NCI-H2081 (cell line): ENCODE measurements around the gene MYO1E.
A peak's percentile ranks its signal among the peaks of the same experiment; 100 is the strongest.
"Not testable (repeated sequence)": the region's sequence is repeated elsewhere in the genome, so short reads cannot be mapped to it uniquely, and the experiment has no call there.

ENCODE experiments used
- DNase-seq, 2 experiments: peaks; one replicate each; lab custom pipeline; 2025; lab: John Stamatoyannopoulos, UW

MYO1E gene

DNA sequence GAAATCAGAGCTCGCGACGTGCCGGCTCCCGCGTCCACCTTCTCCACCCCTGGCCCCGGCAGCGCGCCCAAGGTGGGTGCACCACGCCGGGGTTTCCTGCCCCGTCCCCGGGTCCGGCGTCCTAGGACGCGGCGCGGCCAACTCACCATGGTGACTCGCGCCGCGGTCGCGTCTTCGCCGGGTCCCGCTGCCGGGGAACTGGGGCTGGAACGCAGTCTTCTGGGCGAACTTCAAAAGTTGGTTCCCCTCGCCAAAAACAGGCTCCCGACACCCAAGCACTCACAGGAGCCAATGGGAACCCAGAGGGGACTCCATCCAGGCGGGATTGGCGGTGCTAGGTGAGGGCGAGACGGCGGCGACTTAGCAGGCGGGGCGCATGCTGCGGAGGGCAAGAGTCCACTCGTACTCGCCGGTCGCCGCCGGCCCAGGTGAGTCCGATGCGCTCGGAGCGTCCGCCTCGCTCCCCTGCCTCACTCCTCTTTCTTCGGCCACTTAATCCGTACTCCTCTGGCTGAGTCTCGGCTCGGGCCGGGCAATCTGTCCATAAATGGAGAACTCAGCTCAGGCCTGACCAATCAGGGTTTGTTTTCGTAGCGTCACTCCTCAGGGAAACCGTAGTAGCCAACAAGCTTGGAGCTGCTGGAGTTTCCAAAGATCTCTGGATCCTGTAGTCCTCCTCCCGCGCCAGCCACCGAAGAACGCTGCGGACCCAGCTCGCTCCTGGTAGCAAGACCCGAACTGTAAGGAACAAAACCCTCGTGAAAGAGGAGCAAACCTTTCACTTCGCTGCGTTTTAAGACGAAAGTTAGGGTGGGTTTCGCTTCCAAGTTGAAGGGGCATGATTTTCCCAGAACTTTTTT, at the start of gene MYO1E:
MYO1E (minus strand) TSS at position 520 of the 860 bp plus-strand sequence; CDS start at position 149, 371 bp downstream.
- DNase-seq = peak; percentile 82 to 91

DNA sequence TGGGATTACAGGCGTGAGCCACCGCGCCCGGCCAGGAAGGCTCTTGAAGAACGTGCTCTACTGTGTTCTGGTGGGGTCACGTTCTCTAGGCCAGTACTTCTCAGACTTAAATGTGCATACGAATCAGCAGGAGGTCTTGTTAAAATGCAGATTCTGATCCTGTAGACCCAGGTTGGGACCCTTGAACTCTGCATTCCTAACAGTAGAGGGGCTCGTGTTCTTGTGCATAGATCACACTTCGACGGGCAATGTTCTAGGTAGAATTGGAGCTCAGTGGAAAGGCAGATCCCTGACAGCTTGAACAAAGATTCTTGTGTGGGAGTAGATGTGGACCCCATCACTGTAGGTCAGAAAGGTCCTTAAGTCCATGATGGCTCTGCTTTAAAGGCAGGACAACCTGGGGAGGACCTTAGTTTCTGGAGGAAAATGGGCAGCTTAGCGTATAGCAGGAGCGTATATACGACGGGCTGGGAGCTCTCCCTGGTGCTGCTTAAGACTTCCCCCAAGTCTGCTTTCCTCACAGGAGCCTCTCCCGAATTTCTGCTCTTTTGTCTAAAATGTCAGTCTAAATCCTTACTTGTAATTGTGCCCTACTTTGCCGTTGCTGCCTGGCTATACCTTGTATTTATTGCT, 48.4 kb upstream of the MYO1E start:
- no peak for DNase-seq

DNA sequence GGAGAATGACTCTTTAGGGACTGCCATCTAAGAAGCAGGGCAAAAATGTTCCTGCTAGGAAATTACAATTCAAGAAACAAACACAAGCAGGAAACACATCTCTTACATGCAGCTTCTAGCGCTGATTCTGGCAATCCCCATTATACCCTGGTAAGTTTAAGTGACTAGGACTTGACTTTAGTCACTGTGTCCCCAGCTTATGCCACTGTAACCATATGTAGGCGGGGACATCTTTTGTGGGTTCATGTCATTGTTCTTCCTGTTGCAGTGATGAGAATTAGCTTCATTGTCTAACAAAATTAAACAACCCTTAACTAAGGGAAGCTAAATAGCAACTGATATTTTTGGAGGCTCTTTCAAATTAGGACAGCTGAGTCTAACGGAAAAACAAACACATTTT, 47.4 kb upstream of the MYO1E start:
- no peak for DNase-seq

DNA sequence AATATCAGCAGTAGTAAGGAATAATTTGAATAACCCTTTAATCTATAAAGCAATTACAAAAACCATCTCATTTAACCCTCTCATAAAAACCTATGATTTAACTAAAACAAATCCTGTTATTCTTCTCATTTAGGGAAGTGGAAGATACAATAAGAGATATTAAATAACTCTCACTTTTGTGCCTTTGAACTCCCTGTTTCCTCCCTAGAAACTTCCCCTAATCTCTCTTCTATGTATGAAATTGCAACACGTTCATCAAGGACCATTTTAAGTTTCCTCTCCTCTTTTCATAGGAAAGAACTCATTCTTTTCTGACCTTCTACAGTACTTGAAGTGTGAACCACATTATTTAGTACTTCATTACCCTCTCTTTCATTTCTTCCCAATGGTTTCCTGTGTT, 46.5 kb upstream of the MYO1E start:
- no peak for DNase-seq

DNA sequence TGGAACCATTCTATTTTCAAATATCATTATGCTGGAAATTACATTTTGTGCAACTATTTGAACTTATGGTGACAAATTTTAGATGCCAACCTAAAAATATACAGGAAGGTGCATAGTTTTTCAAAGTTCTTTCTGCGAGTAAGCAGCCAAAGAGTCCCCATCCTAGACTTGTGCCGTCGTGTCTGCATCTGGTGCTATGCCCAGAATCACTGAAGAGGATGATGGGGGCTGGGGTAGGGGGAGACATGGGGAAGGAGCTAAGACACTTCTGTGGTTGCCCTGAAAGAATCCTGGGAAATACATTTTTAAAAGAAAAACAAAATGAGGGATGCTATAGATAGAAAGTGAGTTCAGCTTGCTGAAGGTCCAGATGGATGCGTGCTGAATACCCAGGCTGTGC, 44.1 kb upstream of the MYO1E start:
- DNase-seq = no peak

DNA sequence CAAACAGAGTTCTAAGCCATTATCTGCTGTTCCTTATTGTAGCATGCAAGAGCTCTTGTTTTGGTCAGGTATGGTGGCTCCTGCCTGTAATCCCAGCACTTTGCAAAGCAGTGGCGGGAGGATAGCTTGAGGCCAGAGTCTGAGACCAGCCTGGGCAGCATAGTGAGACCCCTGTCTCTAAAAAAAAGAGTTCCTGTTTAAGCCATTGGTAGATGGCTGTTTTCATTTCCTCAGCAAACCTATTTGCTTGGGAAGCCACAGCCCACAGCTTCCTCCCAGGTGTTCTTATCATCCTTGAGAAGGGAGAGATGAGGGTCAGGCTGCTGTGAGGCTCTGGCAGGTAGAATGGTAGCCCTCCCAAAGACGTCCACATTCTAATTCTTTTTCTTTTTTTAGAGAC, 40.9 kb upstream of the MYO1E start:
- DNase-seq = no peak

DNA sequence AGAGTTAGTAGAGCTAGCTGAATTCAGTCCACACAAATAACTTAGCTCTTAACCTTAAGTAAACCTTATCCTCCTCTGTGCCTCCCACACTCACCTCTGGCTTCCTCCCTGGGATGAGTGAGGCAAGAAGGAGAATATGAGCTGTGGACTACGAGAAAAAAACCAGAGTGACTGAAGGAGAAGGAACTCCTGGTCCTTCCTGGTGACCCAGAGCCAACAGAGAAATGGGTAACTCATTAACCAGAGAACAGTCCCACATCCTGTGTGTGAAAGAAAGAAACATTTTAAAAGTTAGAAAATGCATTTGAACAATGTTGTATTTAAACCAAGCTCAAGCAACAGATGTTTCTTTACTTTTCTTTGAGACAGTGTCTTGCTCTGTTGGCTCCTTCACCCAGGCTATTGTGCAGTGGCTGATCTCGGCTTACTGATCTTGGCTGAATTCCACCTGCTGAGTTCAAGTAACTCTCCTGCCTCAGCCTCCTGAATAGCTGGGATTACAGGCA, 37.8 kb upstream of the MYO1E start:
- DNase-seq = no peak

DNA sequence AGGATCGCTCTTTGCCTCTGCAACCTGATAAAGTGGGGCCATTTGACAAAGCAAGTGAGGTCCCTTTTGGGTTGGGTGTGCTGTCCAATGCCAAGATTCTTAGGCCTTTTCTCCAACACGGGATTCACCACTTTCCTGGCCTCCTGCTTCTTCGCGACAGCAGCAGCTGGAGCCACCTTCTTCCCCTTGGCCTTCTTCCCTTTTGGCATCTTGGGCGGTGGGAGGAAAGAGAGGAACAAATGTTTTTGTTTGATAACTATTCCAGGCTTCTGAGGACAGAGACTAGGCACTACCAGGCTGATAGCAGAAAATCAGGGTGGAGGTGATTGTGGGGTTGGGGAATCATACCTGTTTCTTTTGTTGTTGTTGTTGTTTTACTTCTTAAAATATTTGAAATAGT, 35.3 kb upstream of the MYO1E start:
- no peak for DNase-seq

DNA sequence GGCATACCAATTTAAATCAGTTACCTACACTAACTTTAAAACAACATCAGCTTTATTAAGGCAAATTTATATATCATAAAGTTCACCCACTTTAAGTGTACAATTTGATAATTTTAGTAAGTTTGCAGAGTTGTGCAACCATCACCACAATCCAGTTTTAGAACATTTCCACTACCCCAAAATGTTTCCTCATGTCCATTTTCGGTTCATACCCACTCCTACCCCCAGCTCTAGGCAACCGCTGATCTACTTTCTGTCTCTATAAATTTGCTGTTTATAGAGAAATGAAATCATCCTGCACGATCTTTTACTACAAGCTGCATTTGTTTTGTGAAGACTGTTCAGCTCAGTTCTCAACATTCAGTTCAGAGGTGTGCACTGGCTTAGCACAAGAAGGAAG, 33.8 kb upstream of the MYO1E start:
- no peak for DNase-seq

DNA sequence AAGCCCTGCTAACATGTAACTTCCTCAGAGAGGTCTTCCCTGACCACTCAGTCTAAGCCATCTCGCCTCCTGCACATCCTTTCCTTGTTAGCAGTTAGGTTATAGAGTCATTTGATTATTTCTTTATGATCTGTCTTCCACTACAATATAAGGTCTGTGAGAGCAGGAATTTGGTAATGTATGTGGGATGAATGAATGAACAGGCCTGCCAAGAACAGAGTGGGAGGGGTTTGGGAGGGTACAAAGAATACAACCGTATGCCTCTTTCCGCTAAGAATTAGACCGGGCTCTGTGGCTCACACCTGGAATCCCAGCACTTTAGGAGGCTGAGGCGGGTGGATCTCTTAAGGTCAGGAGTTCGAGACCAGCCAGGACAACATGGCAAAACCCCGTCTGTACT, 32.4 kb upstream of the MYO1E start:
- no peak for DNase-seq

DNA sequence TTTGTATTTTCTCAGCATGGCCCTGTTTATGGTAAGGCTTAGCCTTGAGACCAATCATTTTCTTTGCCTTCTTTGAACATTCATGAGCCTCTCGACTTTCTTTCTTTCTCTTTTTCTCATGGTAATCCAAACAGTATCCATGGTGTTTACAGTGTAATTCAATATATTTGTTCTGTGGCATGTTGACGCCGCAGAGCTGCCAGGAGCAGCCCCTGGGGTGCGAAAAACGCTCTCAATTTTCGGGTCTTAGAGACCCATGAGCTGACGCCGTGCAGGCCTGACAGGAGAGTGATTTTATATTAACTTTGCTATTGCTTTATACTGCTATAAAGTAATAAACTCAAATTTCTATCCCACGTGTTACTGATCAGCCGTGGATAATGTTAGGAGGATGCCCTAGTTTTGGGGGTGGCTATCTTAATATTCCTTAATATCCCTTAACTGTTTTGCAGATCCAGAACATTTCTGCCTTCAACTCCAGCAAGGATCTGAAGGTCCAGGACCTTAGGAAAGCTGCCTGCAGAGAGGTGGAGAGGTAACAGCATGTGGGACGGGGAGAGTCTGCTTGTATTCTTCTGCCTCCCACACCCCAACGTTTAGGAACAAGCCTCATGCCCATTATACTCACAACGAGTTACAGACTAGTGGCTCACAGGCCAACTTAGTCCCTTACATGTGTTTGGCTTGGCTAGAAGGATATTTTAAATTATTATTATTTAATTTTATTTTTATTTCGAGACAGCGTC, 29.3 kb upstream of the MYO1E start:
- peak; percentile 53 to 76 for DNase-seq

DNA sequence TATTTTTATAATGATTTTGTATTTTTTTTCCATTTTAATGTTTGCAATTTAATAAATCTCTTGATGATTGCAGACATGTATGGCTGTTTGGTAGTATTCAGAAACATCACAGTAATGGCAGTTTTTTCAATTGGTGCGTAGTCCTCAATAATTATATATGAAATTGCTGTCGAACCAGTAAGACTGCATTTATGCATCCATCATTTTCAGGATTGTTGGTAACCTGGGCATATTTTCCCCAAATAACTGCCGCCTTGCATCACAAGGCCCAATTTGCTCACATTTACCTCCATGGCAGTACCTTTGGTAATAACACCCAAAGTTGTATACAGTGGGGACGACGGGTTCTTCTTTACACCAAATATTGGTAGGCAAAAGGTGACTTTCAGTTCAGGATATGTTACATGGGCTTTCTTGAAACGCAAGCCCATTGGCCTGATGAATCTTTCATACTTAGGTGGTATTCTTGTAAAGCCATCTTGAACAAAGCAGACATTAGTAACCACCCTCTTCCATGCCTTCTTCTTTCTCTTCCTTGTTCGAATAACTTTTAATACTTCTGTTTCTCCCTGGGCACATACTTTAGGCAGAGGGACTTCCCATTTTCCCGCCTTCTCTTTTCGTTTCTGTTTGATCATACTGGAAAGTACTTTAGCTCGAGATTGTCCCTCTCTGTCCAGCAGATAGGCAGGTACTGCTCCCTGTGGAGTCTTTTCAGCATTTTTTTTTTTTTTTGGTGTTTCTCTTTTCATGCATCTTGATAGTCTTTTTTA, 28.6 kb upstream of the MYO1E start:
- not testable (repeated sequence) for DNase-seq

DNA sequence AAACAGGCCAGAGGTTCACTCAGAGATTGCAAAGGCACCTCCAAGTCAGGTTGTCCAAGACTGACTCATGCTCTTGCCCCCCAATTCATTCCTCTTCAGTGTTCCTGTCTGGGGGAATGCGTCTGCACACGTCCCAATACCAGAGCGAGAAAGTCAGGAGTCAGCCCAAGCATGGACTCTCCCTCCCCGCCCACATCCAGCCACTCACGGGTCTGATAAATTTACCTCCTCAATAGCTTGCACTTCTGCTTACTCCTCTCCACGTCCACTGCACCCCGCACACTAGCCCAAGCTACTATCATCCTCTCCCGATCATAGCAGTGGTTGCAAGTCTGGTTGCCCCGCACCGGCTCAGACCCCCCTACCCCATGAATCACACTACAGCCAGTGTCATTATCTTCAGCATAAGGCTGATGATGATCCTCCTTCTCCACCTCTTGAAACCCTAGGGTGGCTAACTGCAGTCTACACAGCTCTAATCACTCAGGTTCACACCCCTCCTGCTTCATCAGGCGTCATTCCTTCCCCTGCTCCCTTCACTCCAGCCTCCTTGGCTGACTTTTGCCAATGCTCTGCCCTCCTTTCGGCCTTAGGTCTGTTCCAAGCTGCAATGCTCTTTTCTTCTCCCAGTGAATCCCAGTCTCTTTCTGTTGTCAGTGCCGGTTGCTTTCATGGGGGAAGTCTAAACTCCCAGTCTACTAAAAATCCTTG, 27.6 kb upstream of the MYO1E start:
- DNase-seq = no peak

DNA sequence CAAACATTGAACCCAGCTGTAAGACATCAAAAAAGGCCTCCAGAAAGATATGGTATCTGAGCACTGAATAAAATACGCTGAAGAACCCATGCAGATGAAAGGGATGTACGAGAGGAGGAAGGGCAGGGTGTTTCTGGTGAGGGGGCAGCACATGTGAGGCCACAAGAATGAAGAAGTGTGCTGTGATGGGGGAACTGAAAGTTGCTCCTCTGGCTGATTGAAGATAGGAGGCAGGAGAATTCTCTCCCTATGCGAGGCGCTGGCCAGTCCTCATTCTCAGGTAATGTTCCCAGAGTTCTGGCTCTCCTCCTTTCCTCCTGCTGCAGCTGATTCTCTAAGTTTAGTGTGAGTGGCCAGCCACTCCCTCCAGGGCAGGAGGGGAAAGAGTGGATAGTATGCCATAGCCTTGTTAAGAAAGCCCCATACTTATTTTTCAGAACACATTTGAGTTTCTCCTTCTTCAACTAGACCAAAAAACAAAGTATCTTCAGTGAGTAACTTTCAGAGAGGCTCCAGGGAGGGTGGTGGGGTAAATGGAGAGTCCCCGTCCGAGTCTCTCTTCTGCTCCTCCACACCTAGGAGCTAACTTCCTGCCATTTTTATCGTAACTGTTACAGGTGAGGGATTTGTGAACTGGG, 26.9 kb upstream of the MYO1E start:
- no peak for DNase-seq

DNA sequence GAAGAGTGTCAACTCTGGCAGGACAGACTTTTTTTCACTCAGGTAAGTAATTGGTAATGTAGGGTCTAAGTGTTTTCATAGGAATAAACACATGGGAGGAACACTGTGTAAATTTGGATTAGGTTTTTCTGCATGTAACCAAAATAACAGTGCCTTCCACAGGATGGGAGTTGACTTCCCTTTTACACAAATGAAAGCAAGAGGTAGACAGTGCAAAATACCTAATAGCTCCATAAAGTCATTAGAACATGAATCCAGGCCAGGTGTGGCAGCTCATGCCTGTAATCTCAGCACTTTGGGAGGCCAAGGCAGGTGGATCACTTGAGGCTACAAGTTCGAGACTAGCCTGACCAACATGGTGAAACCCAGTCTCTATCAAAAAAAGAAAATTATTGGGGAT, 25.5 kb upstream of the MYO1E start:
- no peak for DNase-seq

DNA sequence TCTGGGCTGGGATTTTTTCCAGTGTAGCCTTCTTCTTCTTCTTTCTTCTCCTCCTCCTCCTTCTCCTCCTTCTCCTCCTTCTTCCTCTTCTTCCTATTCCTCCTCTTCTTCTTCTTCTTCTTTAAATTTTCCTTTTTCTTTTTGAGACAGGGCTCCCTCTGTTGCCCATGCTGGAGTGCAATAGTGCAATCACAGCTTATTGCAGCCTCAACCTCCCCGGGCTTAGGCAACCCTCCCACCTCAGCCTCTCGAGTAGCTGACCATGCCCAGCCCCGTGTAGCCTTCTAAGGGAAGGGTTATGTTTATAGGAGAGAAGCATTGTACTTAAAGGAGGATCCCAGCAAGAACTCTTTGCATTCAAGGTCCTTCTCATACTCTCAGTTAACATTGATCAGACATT, 24.0 kb upstream of the MYO1E start:
- no peak for DNase-seq

DNA sequence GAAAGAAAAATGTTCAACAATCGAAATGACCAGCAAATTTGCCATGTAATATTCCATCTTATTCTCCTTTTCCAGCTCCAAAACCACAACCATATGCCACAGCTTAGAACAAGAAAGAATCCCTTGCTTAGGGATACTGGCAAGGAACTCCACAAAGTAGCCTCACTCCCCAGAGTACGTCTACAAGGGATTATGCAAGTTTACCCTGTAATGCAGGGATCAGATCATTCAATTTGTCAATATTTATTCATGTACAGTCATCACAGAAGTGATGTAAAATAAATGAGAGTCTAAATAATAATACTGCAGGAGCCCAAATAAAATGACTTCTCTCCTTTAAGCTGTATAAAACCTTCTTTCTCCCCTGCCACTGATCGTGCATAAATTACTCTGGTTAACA, 23.5 kb upstream of the MYO1E start:
- no peak for DNase-seq

DNA sequence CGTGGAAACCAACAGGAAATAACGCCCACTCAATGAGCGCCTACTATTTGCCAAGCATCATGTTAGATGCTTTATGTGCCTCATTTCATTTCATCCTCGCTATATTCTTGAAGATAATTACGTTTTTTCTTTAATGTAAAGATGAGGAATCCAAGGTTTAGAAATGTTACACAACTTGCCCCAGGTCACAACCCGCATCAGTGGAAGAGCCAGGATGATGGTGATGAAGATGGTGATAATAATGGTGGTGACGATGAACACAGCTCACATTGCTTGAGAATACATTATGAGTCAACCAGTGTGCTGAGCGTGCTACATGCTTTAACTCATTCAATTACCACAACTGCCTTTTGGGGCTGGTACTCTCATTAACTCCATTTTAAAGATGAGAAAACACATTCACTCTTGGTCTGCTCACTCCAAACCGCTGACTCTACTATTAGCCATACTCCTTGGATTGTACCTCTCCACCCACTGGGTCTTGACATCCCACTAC, 21.5 kb upstream of the MYO1E start:
- DNase-seq = no peak

DNA sequence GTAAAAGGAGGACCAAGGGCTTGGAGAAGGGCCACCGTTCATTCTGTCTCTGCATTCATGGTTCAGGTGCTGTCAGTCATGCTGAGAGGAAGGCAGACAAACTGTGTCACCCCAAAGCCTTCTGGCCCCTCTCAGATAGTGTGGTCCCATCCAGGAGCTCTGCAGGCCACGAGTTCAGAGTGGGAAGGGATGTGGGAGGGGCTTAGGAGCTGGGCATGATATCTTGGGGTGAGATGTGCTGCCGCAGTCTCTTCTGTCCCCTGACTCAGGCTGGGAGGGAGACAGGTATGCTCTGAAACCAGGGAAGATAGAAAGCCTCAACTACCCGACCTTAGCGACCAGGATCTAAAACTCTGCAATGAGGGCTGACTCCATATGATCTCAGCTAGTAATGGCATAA, 19.6 kb upstream of the MYO1E start:
- DNase-seq = no peak

DNA sequence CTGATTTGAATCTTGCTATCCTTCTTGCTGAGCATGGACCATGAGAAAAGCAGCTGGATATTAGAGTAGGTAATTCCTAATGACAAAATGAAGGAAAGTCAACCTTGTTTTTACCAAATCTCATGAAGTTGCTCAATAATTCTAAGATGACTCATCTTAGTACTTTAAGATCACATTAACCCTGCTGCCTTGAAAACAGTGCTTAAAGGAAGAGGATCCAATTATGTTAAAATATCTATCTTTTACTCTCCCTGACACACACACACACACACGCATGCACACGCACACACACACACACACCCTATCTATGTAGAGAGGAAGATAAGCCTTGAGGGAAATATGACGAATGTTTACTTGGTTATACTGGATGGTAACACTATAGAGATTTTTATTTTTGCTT, 16.0 kb upstream of the MYO1E start:
- no peak for DNase-seq
